Stimulated activated CD4-positive, alpha-beta T cell treated with anti-CD3 and anti-CD28 coated beads, TNF-alpha, amount 100 ng/mL, for 24 hours (primary cell): ENCODE data around the gene PTPRCAP.

ENCODE experiments used
- DNase-seq, 3 experiments: peaks; one replicate each; pipeline ENCODE4 v3.0.0-alpha.2; 2020; ENCODE audit warnings: low read depth in 3 of 3

Gene PTPRCAP

DNA sequence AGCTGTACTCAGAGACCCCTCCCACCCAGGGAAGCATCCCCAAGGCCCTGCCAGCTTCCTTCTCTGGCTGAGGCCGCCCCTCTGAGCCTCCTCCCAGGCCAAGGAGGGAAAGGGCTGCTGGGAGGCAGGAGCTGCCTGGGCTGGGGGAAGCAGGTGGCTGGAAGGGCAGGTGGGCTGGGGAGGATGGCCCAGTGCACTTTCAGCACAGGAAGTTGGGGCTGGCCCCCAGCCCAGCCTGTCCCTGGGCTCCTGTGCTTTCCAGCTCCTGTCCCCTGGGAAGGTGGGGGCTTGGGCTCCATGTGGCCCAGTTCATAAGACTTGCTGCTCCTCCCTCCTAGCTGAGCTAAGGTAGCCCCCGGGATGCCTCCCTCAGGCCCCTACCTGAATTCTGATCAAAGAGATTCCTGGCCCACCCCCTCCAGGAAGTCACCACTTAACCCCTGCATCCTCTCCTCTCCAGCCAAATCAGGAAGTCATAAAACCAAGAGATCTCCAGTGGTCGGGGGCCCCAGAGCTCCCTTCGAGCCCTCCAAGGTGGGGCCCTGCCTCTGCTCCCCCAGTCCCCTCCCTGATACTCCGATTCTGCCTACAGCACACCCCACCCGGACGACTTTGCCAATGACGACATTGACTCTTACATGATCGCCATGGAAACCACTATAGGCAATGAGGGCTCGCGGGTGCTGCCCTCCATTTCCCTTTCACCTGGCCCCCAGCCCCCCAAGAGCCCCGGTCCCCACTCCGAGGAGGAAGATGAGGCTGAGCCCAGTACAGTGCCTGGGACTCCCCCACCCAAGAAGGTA lies 40.7 kb downstream of the PTPRCAP start:
- no peak for DNase-seq

DNA sequence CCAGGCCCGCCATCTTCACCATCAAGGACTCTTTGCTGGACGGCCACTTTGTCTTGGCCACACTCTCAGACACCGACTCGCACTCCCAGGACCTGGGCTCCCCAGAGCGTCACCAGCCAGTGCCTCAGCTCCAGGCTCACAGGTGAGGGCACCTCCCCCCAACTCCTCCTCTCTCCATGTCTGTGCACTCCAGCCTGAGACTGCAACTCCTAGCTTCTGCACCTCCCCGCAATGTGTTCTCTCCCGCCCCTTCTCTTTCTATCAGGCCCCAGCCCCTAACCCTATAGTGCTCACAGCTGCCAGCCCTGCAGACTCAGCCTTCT lies 41.3 kb downstream of the PTPRCAP start:
- DNase-seq = no peak

DNA sequence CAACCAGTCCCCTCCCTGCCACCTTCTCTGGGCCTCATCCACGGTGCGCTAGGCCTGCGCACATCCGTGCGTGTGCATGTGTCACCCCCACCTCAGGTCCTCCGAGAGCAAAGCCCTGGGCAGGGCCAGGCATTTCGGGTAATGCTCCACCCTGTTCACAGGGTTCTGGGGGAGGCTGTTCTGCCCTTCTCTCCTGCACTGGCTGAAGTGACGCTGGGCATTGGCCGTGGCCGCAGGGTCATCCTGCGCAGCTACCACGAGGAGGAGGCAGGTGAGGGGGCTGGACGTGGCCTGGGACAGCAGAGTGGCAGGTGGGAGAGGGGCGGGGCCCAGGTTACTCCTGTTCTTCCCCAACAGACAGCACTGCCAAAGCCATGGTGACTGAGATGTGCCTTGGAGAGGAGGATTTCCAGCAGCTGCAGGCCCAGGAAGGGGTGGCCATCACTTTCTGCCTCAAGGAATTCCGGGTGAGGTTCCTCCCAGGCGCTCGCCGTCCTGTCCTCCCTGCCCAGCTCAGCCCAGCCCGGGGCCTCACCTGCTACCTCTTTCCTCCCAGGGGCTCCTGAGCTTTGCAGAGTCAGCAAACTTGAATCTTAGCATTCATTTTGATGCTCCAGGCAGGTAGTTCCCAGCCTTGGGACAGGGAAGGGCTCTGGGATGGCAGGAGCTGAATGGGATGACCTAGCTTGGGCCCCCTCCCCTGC lies 41.8 kb downstream of the PTPRCAP start:
- no peak for DNase-seq

DNA sequence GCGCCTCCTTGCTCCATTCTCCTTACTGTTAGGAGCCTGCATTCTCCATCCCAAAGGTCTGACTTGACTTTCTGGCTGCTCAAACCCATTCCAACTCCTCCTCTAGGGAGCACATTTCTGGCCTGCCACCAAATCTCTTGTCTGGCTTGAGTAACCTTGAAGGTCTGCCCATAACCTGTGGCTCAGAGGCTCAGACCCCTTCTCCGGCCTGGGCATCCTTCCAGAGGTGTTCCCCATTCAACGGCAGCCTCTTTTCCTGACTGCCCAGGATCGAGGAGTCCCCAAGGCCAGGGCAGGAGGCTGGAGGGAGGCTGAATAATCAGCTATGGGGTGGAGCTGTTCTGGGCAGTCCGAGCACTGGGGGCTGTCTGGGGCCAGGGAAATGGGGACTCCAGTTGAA lies 43.5 kb downstream of the PTPRCAP start:
- DNase-seq = no peak

DNA sequence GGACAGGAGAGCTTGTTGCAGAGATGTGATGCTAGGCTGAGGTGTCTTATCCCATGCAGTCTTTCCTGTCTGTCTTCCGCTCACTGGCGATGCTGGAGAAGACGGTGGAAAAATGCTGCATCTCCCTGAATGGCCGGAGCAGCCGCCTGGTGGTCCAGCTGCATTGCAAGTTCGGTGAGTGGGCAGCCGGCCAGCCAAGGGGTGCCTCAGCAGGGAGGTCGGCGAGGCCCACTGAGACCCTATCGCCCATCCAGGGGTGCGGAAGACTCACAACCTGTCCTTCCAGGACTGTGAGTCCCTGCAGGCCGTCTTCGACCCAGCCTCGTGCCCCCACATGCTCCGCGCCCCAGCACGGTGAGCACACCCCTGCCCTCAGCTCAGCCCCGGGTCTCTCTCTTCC lies 44.0 kb downstream of the PTPRCAP start:
- no peak for DNase-seq

DNA sequence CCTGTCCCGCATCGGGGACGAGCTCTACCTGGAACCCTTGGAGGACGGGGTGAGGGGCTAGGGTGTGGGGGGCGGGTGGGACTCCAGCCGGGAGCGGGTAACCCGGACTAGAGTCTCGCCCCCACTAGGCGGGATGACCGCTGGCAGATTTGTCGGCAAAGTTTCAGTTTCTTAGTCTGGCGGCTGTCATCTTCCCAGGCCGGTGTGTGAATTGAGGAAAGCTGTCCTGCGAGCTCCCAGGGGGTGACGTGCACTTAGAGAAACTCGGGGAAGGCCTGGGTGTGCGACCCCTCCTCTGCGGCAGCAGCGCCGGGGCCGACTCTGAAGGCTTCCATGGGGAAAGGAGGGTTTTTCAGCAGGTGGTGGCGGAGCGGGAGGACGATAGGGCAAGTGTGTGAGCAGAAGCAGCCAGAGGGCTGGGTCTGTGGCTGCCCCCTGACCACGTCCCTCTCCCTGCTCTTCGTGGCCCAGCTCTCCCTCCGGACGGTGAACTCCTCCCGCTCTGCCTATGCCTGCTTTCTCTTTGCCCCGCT lies 45.2 kb downstream of the PTPRCAP start:
- DNase-seq = no peak

DNA sequence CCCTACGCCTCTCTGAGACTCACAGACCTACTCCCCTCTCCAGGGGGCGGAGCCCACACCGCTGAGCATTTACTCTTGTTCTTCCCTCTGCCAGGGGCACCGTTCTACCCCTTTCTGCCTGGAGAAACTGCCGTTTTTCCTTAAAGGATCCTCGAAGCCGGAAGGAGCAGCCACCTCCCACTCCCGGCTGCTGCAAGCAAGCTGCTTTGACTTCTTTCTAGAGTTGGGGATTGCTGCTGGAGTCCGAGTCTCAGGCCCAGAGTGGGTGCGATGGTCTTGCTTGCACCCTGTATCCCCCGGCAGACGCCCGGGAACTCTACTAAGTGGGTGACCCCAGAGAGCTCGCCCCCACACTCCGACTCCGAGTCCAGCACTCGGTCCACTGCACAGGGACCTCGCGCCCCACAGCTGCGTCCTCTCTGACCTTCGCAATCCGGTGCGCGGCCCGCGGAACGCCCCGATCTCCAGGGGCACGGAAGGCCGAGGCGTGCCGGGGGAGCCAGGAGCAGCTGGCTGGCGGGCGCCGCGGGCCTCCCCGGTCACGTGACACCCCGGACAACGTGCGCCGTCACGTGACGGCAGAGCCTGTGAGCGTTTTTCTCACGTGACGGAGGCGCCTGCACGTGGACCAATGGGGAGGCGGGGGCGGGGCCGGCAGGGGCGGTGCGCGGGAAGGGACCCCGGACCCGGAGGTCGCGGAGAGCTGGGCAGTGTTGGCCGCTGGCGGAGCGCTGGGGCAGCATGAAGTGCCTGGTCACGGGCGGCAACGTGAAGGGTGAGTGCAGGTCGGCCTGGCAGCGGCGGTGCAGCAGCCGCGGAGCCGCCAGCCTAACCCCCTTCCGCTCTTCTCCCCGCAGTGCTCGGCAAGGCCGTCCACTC lies 45.9 kb downstream of the PTPRCAP start, which contains the start of gene RAD9A:
Gene RAD9A, plus strand, starts transcription at position 683 of the 879 bp plus-strand sequence. Its CDS starts 59 bp downstream, at position 742.
- DNase-seq = peak; percentile 83 to 92 (median 89)

DNA sequence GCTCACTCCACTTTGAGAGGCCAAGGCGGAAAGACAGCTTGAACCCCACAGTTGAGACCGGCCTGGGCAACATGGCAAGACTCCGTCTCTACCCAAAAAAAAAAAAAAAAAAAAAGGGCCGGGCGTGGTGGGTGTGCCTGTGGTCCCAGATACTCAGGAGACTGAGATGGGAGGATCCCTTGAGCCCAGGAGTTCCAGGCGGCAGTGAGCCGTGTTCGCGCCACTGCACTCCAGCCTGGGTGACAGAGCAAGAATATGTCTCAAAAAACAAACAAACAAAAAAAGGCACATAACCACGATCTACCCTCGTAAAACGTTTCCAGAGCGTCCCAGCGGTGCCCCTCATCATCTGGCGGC lies 46.6 kb downstream of the PTPRCAP start:
- no peak for DNase-seq

DNA sequence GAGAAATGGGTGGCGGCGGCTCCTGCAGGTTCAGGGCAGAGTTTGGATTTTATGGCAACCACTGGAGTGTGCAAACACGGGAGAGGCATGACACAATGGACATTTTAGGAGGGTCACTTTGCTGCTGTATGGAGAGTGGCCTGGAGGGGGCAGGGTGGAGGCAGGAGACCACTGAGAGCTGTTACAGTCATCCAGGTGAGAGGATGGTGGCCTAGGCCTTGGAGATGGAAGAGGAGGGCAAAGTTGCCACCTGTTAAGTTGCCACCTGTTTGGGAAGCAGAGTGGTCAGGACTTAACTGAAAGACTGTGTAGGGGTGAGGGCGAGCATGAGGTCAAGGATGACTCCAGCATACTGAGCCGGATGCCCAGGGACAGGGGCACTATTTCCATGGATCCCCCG lies 48.0 kb downstream of the PTPRCAP start:
- peak in 1 of 3 experiments; percentile 57 for DNase-seq

DNA sequence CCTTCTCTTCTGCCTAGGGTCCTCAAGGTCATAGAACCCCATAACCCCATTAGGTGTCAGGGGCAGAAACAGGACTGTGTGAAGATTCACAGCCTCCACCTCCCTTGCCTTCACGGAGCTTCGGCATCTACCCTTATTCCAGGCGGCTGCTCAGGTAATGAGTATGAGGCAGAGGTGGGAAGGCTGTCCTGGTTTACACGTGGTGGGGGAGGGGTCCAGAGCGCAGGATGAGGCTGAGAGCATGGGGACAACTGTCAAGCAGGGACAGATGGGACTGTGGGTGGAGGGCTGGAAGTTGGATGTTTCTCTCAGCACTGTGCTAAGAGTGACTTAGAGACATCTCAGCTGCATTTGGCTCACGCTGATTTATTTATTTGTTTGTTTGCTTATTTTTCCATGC lies 50.0 kb downstream of the PTPRCAP start:
- DNase-seq = no peak

DNA sequence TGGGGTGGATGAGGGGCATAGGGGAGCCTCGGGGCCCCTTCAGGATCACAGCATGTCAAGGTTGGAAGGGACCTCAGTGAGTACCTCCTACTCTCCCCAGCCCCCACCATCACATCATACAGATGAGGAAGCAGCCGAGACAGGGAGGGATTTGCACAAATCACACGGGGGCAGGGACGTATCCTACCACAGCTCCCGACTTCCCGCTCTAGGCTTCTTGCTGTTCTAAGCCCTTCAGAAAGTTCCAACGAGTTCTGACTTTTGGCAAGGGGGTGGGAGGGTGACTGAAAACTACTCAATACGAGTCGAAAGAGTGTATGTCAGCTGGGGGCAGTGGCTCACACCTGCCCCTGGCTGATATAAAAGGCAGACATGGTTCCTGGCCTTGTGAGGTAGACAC lies 50.4 kb downstream of the PTPRCAP start:
- DNase-seq = no peak
